NCI-H1436 treated with DMSO at 0.1 percent for 48 hours (cell line): Measurements from ENCODE around the gene PANX1.

ENCODE experiments used
- DNase-seq: peaks from one replicate; lab custom pipeline; 2025; lab: John Stamatoyannopoulos, UW

PANX1 gene

DNA sequence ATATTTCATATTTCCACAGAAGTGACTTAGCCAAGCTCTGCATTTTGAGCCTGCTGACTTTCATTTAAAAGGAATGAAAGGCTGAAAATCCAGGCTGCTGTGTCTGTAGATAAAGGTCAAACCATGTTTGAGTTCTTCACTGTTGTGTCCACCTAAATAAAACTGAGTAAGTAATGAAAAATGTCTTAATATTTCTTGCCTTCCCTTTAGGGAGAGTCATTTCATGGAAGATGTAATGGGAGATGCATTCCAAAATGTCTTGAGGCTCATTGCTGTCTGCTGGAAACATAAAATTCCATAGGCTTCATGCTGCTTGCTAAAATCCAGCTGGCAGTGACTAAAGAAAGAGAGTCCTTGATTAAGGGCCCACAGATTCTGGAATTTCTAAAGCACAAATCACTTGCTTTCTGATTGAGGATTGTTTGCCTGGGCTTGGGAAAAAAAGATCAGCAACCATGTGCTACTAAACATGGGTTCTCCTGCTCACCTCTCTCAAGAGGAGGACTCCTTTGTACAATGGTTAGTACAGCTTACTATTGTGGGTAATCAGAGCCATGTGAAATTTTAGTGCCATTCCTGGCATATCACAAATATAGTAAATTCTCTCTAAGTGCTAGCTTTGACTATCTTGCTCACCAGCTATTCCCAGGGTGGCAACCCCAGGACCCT, 56.9 kb downstream of the PANX1 start:
- DNase-seq = no peak

DNA sequence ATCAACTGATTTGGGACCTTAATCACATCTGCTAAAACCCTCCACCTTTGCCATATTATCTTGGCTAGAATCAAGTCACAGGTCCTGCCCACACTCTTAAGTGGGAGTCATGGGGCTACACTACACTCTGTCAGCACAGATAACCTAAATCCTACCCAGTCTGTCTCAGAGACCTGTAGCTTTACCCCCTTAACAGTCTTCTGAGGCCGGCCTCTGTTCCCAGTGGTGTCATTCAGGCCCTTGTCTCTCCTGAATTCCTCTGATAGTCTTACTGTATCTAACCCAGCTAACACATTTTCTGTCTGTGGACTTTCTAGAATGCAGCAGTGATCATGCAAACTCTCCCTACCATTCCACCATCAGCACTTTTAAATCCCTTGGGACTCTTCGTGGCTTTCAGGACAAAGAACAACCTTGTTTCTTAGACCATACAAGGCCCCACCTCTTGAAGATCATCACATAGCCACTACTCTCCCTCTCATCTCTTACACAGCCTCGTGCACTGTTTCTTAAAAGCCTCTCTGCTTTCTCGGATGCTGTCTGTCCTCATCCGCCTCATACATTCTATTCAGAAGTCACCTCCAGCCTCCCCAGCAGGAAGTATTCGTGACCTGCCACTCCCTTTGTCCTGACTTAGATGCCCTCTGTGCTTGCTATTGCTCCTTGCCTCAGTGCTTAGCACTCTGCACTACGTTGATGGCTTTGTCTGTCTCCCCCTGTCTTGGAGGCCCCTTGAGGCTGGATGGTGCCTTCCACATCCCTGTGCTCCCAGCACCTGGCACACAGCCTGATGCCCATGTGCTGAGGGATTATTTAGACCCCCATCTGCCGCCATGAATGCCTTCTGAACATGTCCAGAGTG, 57.9 kb downstream of the PANX1 start:
- no peak for DNase-seq

GRCh38 chr11:94193288-94193687, 64.6 kb downstream of the PANX1 start:
- DNase-seq = no peak

DNA sequence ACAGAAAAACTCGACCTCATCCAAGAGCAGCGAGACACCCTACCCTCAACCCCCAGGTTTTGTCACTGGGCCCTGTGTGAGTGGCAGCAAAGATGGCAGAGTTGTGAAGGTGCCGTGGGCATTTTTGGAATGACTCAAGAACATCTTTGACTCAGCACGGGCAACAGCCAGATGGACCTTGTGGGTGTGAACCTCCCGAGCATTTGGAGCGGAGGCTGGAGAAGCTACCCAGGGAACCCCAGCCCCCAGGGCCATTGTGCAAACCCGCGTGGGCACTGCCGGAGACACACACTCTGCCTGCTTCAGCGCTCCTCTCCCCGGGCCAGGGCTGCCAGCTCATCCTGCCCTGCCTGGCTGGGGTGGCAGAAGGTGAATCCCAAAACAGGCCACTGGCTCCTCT, 66.1 kb downstream of the PANX1 start:
- DNase-seq = no peak

DNA sequence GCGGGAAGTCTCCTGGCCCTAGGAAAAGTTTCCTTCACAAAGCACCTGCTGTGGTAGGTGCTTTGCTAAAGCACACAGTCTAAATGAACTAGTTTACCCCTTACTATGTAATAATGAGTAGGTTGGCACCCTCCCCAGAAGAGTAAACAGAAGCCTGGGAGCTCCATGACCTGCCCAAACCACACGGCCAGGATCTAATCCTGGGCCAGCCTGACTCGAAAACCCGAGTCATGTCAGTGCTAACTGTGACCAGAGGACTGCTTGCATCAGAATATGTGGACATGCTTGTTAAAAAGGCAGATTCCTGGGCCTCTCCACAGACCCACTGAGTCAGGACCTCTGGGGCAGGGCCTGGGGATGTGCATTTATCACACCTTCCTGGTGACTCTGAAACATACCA, 67.7 kb downstream of the PANX1 start:
- DNase-seq = no peak

DNA sequence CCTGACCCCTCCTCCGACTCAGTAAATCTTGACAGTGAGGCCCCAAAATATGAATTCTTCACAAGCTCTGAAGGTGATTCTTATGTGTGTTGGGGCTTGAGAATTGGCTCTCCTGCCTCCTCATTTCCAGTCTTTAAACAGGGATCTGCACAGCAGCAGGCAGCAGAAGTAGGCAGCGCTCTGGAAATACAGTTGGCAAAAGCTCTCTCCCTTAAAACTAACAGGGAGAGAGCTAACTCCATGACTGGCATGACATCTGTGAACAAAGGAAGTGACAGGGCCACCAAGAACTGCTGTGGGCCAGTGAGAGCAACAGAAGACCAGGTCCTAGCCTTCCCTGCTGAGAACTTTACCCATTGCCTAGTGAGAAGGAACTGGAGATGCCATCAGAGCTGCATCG, 70.1 kb downstream of the PANX1 start:
- no peak for DNase-seq

GRCh38 chr11:94199136-94200130, 70.8 kb downstream of the PANX1 start:
- no peak for DNase-seq

DNA sequence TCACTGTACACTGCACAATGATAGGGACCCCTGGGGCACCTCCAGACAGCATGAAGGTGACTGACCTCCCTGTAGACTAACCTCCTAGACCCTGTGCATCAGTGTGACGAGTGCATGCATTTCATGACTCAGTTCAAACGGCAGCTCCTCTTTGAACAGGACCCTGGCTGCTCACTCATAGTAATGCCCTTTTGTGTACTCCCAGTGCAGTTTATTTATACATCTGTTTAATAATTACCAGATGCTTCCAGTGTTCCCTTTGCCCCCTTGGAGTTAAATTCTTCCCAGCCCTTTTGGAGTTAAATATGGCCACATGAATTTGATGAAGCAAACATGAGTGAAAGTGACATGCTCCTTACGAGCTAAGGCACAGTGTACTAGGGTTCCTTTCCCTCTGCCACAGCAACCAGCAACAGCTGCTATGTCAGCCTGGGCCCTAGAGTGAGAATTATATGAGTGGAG, 72.4 kb downstream of the PANX1 start:
- DNase-seq = no peak

DNA sequence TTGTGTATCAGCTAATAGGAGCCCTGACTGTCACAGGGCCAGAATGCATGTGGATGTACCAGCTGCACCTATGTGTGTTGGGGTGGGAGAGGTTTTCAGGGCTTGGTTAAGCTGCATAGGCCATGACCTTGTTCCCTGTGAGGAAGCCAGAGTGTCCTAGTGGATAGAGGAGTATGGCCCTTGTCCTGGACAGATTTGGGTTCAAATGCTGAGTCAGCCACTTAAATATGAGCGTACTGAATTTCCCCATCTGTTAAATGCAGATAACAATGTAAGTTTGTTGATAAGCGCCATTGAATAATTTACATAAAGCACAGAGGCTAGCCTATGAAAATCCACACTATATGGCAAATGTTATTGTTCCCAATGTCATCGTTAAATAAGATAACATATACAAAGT, 74.4 kb downstream of the PANX1 start:
- no peak for DNase-seq

DNA sequence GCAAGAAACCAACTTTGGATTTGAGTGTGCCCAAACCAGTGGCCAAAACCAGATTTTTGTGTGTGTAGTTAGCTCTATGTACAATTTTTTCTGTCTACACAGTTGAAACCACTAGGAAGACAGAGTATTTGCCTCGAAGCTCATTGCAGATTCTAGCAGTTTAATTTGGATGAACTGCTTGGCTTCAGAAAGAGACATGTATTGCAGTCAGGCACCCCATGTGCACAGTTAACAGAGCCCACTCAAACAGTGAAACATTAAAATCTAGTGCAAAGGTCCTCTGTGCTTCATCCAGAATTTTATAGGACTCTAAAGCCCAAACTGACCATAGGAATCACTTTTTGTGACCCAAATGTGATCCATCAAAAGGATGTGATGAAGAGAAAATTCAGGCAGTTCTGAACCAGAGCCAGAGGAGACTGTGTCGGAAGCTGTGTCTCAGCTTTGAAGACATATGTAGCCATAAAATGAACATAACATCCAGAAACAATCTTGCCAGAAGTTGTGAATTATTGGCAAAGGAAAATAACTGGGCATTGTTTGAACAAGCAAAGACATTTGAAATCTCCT, 82.7 kb downstream of the PANX1 start:
- DNase-seq = no peak

DNA sequence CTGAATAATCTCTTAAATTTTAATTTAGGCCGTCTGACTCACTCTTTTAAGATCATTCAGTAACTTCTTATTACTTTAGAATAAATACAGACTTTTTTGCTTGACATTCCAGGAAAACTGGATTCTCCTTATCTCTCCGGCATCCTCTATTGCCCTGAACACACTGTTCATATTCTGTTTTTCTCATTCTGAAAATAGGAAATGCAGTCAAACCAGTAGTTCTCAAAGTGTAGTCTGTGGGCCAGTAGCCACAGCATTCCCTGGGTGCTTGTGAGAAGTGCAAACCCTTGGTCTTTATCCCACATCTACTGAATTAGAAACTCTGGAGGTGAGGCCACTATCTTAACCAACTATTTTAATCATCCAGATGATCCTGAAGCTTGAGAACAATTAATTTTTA, 84.3 kb downstream of the PANX1 start:
- no peak for DNase-seq

DNA sequence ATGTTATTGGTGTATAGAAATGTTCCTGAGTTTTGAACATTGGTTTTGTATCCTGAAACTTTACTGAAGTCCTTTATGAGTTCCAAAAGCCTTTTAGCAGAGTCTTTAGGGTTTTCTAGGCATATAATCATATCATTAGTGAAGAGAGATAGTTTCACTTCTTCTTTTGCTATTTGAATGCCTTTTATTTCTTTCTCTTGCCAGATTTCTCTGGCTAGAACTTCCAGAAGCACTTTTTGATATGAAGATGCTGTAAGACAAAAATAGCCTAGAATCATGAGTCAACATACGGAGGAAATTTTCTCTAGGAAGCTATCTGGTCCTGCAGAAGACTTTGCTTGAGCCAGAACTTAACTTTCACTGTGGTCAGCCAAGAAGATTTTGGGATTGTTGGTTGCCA, 89.1 kb downstream of the PANX1 start:
- DNase-seq = no peak

- no peak for DNase-seq
Observed at GRCh38 chr11:94218372-94218771, 89.7 kb downstream of the PANX1 start.

DNA sequence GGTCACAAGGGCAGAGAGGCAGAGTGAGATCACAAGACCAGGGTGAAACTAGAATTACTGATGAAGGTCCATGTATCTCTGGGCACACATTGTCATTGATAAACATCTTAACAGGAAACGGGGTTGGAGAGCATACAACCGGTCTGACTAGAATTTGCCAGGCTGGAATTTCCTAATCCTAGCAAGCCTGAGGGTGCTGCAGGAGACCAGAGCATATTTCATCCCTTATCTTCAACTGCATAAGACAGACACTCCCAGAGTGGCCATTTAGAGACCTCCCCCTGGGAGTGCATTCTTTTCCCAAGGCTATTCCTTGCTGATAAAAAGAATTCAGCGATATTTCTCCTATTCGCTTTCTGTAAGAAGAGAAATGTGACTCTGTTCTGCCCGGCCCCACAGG, 91.1 kb downstream of the PANX1 start:
- DNase-seq = no peak

DNA sequence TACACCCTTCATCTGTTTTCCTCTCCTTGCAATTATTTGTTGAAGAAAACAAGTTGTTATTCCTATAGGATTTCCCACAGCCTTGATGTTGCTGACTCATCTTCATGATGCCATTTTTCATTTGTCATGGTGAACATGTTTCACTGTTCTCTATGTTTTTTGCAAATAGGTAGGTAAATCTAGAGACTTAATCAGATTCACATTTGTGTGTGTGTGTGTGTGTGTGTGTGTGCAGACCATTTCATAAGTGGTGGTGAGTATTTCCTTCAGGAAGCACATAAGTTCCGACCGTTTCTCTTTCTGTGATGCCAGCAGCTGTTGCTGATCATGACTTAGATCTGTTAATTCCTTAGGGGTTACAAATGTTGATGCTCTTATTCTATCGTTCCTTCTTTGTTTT, 95.4 kb downstream of the PANX1 start:
- DNase-seq = no peak
